ENCODE measurements around the gene ZNF391. TPM values are rescaled to one million over a fixed set of nuclear protein-coding genes. Genes with fewer than 3 reads are reported as not detected.
"Not testable (repeated sequence)": the region's sequence is repeated elsewhere in the genome, so short reads cannot be mapped to it uniquely, and the experiment has no call there.

ZNF391 gene
- total and polyA plus RNA-seq, 5 donors from 2014 or later = 1.0 to 1.7 (median 1.5) TPM; not detected in 1

DNA sequence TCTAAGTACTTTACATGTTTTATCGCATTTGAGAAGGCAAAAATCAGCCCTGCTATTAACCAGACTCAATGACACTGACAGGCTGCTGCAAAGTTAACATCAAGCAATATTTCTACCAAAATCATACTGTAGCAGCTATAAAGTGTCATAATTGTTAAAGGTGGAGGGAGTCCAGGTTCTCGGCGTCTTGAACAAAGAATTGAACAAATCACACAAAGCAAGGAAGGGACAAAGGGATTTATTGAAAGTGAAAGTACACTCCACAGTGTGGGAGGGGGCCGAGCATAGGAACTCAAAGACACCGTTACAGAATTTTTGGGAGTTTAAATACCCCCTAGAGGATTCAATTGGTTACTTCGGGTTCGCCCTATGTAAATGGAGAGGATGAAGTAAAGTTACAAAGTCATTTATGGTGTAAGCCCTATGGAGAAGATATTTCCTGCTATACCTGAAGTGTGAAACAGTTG, 12.9 kb upstream of the ZNF391 start:
- no peak for ATAC-seq (ENCODE audit: low read depth in 2 of 2)
- Histone ChIP-seq H3K36me3 (ENCODE audit: control insufficient read depth, insufficient read depth, low read length) (no peaks in the 10 kb centered on the region), H3K4me1 (ENCODE audit: control insufficient read depth, insufficient read depth, low read length, poor library complexity, severe bottlenecking) (peaks cover 17% of the 10 kb centered on the region), H3K4me3 (ENCODE audit: low read depth, low read length) (peak overlapping the region; percentile 65), H3K27ac (ENCODE audit: insufficient read depth, low read length, poor library complexity, severe bottlenecking) (no peak overlapping the region), H3K9me3 (ENCODE audit: control insufficient read depth in 2 of 2, low read length in 2 of 2) (no peaks in the 10 kb centered on the region), H3K27me3 (ENCODE audit: control insufficient read depth, insufficient read depth, low read length) (peaks cover 5% of the 10 kb centered on the region)
- Mint-ChIP-seq H3K27ac (peak overlapping the region; percentile 23 to 88 (median 87)), H3K4me1 (peaks cover 7 to 24% (median 16%) of the 10 kb centered on the region in 4 donors), H3K4me3 (peak overlapping the region; percentile 90 to 92 (median 92)), H3K9me3 (peaks cover 0 to 2% (median 0%) of the 10 kb centered on the region in 7 donors), H3K36me3 (no peaks in the 10 kb centered on the region), H3K27me3 (peaks cover 40% of the 10 kb centered on the region)
- DNase-seq = peak in 1 of 3 donors; percentile 23

DNA sequence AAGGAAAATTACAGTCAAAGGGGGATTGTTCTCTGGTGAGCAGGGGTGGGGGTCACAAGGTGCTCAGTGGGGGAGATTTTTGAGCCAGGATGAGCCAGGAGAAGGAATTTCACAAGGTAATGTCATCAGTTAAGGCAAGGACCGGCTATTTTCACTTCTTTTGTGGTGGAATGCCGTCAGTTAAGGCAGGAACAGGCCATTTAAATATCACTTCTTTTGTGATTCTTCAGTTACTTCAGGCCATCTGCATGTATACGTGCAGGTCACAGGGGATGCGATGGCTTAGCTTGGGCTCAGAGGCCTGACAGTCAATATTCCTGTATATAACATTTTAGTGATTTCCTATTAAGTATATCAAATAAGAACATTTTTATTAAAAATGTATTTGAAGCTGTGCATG, 10.2 kb upstream of the ZNF391 start:
- Mint-ChIP-seq H3K4me1 (peaks cover 7 to 23% (median 15%) of the 10 kb centered on the region in 4 donors), H3K27me3 (peaks cover 36% of the 10 kb centered on the region), H3K4me3 (peak overlapping the region in 1 of 4 donors; percentile 29)
- DNase-seq; H3K4me3 ChIP-seq (ENCODE audit: low read depth, low read length); H3K27me3 ChIP-seq (ENCODE audit: control insufficient read depth, insufficient read depth, low read length); ATAC-seq (ENCODE audit: low read depth in 2 of 2); H3K9me3 ChIP-seq (ENCODE audit: control insufficient read depth in 2 of 2, low read length in 2 of 2); H3K27ac Mint-ChIP-seq; H3K36me3 Mint-ChIP-seq; H3K36me3 ChIP-seq (ENCODE audit: control insufficient read depth, insufficient read depth, low read length); H3K27ac ChIP-seq (ENCODE audit: insufficient read depth, low read length, poor library complexity, severe bottlenecking); H3K9me3 Mint-ChIP-seq: not testable (repeated sequence)
- peaks cover 17% of the 10 kb centered on the region for H3K4me1 ChIP-seq (ENCODE audit: control insufficient read depth, insufficient read depth, low read length, poor library complexity, severe bottlenecking)

DNA sequence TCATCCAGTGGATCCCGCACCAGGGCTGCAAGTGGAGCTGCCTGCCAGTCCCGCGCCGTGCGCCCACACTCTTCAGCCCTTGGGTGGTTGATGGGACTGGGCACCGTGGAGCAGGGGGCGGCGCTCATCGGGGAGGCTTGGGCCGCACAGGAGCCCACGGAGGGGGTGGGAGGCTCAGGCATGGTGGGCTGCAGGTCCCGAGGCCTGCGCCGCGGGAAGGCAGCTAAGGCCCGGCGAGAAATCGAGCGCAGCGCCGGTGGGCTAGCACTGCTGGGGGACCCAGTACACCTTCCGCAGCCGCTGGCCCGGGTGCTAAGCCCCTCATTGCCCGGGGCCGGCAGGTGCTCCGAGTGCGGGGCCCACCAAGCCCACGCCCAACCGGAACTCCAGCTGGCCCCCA, 7.6 kb upstream of the ZNF391 start:
- not testable (repeated sequence) for H3K36me3 ChIP-seq (ENCODE audit: control insufficient read depth, insufficient read depth, low read length); DNase-seq; H3K4me1 Mint-ChIP-seq; H3K4me1 ChIP-seq (ENCODE audit: control insufficient read depth, insufficient read depth, low read length, poor library complexity, severe bottlenecking); H3K9me3 ChIP-seq (ENCODE audit: control insufficient read depth in 2 of 2, low read length in 2 of 2); ATAC-seq (ENCODE audit: low read depth in 2 of 2); H3K36me3 Mint-ChIP-seq; H3K27ac Mint-ChIP-seq; H3K4me3 ChIP-seq (ENCODE audit: low read depth, low read length); H3K27me3 ChIP-seq (ENCODE audit: control insufficient read depth, insufficient read depth, low read length); H3K4me3 Mint-ChIP-seq; H3K27ac ChIP-seq (ENCODE audit: insufficient read depth, low read length, poor library complexity, severe bottlenecking)
- peaks cover 18% of the 10 kb centered on the region for H3K27me3 Mint-ChIP-seq
- peaks cover 0 to 13% (median 4%) of the 10 kb centered on the region in 7 donors for H3K9me3 Mint-ChIP-seq

DNA sequence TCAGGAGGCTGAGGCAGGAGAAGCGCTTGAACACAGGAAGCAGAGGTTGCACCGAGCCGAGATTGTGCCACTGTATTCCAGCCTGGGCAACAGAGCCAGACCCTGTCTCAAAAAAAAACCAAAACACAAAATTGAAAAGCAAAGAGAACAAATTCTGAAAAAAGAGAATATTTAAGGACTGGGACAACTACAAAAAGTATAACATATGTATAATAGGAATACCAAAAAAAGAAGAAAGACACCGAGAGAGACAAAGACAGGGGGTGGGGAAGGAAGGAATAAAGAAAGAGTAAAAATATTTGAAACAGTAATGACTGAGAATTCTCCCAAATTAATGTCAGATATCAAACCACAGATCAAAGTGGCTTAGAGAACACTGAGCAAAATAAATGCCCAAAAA, 5.5 kb upstream of the ZNF391 start:
- Mint-ChIP-seq H3K4me3 (no peak overlapping the region), H3K27me3 (peaks cover 17% of the 10 kb centered on the region), H3K36me3 (peaks cover 7% of the 10 kb centered on the region), H3K4me1 (peaks cover 0 to 4% (median 2%) of the 10 kb centered on the region in 4 donors), H3K9me3 (peaks cover 0 to 13% (median 4%) of the 10 kb centered on the region in 7 donors), H3K27ac (no peak overlapping the region)
- Histone ChIP-seq H3K27me3 (ENCODE audit: control insufficient read depth, insufficient read depth, low read length) (peaks cover 4% of the 10 kb centered on the region), H3K36me3 (ENCODE audit: control insufficient read depth, insufficient read depth, low read length) (no peaks in the 10 kb centered on the region), H3K4me3 (ENCODE audit: low read depth, low read length) (no peak overlapping the region), H3K4me1 (ENCODE audit: control insufficient read depth, insufficient read depth, low read length, poor library complexity, severe bottlenecking) (peaks cover under 1% of the 10 kb centered on the region), H3K27ac (ENCODE audit: insufficient read depth, low read length, poor library complexity, severe bottlenecking) (no peak overlapping the region), H3K9me3 (ENCODE audit: control insufficient read depth in 2 of 2, low read length in 2 of 2) (peaks cover 7 to 9% of the 10 kb centered on the region in 2 experiments)
- ATAC-seq (ENCODE audit: low read depth in 2 of 2) = no peak
- no peak for DNase-seq

DNA sequence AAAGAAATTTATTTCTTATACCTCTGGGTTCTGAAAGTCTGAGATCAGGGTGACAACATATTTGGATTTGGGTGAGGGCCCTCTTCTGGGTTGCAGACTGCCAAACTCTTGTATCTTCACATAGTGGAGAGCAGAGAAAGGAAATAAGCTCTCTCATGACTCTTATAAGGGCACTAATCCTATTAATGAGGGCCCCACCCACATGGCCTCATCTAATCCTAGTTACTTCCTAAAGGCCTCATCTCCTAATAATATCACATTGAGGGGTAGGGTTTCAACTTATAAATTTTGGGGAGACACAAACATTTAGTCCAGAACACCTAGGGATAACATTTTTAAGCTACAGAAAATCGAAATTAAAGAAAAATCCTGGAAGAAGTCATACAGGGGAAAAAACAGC, 5.1 kb upstream of the ZNF391 start:
- Histone ChIP-seq H3K36me3 (ENCODE audit: control insufficient read depth, insufficient read depth, low read length) (no peaks in the 10 kb centered on the region), H3K4me3 (ENCODE audit: low read depth, low read length) (no peak overlapping the region), H3K27ac (ENCODE audit: insufficient read depth, low read length, poor library complexity, severe bottlenecking) (no peak overlapping the region), H3K9me3 (ENCODE audit: control insufficient read depth in 2 of 2, low read length in 2 of 2) (peaks cover 7 to 9% of the 10 kb centered on the region in 2 experiments), H3K4me1 (ENCODE audit: control insufficient read depth, insufficient read depth, low read length, poor library complexity, severe bottlenecking) (peaks cover 4% of the 10 kb centered on the region), H3K27me3 (ENCODE audit: control insufficient read depth, insufficient read depth, low read length) (peaks cover 4% of the 10 kb centered on the region)
- H3K4me3 Mint-ChIP-seq = no peak overlapping the region
- no peak for ATAC-seq (ENCODE audit: low read depth in 2 of 2)
- no peak for DNase-seq
- no peak overlapping the region for H3K27ac Mint-ChIP-seq
- H3K9me3 Mint-ChIP-seq = peaks cover 0 to 13% (median 4%) of the 10 kb centered on the region in 7 donors
- H3K36me3 Mint-ChIP-seq = peaks cover 7% of the 10 kb centered on the region
- H3K27me3 Mint-ChIP-seq = peaks cover 14% of the 10 kb centered on the region
- peaks cover under 1 to 7% (median 3%) of the 10 kb centered on the region in 4 donors for H3K4me1 Mint-ChIP-seq

DNA sequence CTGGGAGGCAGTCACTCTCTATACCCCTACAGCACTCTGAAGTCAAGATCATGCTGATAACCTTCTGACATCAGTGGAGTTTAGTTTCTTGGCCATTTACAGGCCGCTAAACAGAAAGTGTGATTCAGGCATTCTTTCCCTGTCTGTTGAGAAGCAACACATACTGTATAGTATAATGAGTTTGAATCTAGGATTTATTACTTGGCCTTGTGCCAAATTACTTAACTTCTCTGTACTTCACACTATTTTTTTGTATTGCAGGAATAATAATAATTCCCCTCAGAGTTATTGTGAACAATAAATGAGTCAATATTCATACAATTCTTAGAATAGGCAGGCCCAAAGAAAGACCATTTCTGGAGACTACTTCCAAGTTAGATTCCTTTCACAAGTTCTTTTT, 4.1 kb downstream of the ZNF391 start:
- Histone ChIP-seq H3K9me3 (ENCODE audit: control insufficient read depth in 2 of 2, low read length in 2 of 2) (no peaks in the 10 kb centered on the region), H3K4me1 (ENCODE audit: control insufficient read depth, insufficient read depth, low read length, poor library complexity, severe bottlenecking) (peaks cover 7% of the 10 kb centered on the region), H3K36me3 (ENCODE audit: control insufficient read depth, insufficient read depth, low read length) (no peaks in the 10 kb centered on the region), H3K27me3 (ENCODE audit: control insufficient read depth, insufficient read depth, low read length) (no peaks in the 10 kb centered on the region), H3K4me3 (ENCODE audit: low read depth, low read length) (no peak overlapping the region), H3K27ac (ENCODE audit: insufficient read depth, low read length, poor library complexity, severe bottlenecking) (no peak overlapping the region)
- Mint-ChIP-seq H3K4me3 (no peak overlapping the region), H3K4me1 (peaks cover 6 to 18% (median 10%) of the 10 kb centered on the region in 4 donors), H3K36me3 (no peaks in the 10 kb centered on the region), H3K27ac (no peak overlapping the region), H3K27me3 (peaks cover 19% of the 10 kb centered on the region), H3K9me3 (peaks cover 0 to 11% (median 4%) of the 10 kb centered on the region in 7 donors)
- ATAC-seq (ENCODE audit: low read depth in 2 of 2) (no peak), DNase-seq (no peak)

DNA sequence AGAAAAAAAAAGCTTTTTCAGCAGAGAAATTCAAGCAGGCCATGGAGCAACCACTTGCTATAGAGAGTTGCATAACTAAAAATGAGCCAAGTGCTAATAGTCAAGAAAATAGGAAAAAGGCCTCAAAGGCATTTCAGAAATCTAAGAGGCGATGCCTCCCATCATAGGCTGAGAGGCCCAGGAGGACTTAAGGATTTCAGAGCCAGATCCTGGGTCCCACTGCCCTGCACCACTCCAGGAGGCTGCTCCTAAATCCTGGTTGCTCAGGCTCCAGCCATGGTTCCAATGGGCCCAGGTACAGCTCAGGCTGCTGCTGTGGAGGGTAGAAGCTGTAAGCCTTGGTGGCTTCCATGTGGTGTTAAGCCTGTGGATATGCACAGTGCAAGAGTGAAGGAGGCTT, 5.5 kb downstream of the ZNF391 start:
- ATAC-seq (ENCODE audit: low read depth in 2 of 2) = no peak
- Mint-ChIP-seq H3K4me1 (peaks cover 3 to 6% (median 5%) of the 10 kb centered on the region in 4 donors), H3K36me3 (peaks cover 4% of the 10 kb centered on the region), H3K27ac (no peak overlapping the region), H3K27me3 (peaks cover 21% of the 10 kb centered on the region), H3K9me3 (peaks cover 3 to 11% (median 7%) of the 10 kb centered on the region in 7 donors), H3K4me3 (no peak overlapping the region)
- Histone ChIP-seq H3K27me3 (ENCODE audit: control insufficient read depth, insufficient read depth, low read length) (no peaks in the 10 kb centered on the region), H3K4me1 (ENCODE audit: control insufficient read depth, insufficient read depth, low read length, poor library complexity, severe bottlenecking) (peaks cover 3% of the 10 kb centered on the region), H3K9me3 (ENCODE audit: control insufficient read depth in 2 of 2, low read length in 2 of 2) (no peaks in the 10 kb centered on the region), H3K4me3 (ENCODE audit: low read depth, low read length) (no peak overlapping the region), H3K27ac (ENCODE audit: insufficient read depth, low read length, poor library complexity, severe bottlenecking) (no peak overlapping the region), H3K36me3 (ENCODE audit: control insufficient read depth, insufficient read depth, low read length) (no peaks in the 10 kb centered on the region)
- no peak for DNase-seq

Measured in CD4-positive, CD25-positive, alpha-beta regulatory T cell (primary cell).